Activated T-helper 1 cell treated with anti-CD3 and anti-CD28 coated beads, Interleukin-2, amount 50 U/mL, for 16 hours (primary cell): ENCODE data around the gene MYBPC2.
"Not testable (repeated sequence)": the region's sequence is repeated elsewhere in the genome, so short reads cannot be mapped to it uniquely, and the experiment has no call there.

Experiments
- DNase-seq, 2 donors: peaks; one replicate each; pipeline ENCODE4 v3.0.0-alpha.2; 2020; ENCODE audit warnings: low read depth in 1 of 2, low spot score in 1 of 2

The MYBPC2 gene

DNA sequence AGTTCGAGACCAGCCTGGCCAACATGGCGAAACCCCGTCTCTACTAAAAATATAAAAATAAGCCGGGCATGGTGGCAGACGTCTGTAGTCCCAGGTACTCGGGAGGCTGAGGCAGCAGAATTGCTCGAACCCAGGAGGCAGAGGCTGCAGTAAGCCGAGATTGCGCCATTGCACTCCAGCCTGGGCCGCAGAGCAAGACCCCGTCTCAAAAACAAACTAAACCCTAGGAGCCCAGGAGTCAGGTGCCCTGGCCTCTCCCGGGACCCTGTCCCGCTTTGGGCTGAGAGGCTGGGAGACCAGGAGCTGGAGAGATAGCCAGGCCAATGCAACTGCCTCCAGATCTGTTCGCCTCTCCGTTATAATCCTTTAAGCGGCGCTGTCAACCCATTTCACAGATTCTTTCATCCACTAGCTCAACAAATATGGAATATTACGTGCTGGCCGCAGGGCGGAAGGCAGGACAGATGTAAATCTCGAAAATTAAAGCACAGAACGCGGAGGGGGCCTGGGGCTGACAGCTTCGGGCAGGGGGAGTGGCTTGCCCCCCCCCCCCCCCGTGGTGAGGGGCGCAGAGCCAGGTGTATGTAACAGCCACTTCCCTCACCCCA, 5.3 kb upstream of the MYBPC2 start:
- DNase-seq, result no peak

DNA sequence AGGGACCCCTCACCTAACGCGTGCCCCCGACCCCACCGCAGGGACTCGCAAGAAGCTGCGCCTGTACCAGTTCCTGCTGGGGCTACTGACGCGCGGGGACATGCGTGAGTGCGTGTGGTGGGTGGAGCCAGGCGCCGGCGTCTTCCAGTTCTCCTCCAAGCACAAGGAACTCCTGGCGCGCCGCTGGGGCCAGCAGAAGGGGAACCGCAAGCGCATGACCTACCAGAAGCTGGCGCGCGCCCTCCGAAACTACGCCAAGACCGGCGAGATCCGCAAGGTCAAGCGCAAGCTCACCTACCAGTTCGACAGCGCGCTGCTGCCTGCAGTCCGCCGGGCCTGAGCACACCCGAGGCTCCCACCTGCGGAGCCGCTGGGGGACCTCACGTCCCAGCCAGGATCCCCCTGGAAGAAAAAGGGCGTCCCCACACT, 4.7 kb upstream of the MYBPC2 start:
- DNase-seq, result no peak

- no peak for DNase-seq
Observed at GRCh38 chr19:50428772-50429463, 3.8 kb upstream of the MYBPC2 start.

GRCh38 chr19:50430888-50431342, 1.8 kb upstream of the MYBPC2 start:
- DNase-seq, result no peak

DNA sequence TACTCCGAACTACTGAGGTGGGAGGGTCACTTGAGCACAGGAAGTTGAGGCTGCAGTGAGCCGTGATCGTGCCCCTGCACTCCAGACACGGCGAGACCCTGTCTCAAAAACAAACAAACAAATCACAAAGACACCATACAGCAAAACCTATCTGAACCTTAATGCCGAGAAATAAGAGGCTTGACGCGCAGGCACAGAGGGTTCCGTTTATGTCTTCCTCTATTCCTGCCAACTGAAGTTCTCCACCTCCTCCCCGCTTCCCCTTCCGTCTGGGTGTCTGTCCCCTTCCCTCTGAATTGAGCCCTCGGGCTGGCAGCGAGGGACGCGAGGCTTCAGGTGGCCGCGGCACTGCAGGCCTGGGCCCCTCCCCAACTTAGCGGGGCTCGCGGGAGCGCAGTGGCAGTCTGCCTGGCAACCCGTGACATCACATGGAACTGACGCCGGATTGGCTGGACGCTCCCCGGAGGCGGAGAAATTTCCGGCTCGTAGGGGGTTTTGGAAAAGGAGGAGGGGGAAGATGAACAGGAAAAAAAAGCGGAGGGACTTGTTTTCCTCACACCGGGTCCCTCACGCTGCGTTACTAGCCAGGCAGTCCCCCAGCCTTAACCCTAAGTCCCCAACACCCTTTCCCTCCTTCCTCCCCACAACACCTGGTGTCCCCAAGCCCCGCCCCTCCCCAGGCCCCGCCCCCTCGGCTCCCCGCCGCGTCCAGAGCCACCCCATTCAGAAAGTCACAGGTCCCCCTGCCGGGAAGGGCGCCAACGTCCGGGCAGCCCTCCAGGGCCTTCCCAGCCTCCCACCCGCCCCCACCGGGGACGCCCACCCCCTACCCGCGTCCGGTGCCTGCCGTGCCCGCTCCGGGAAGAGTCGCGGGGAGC, 1.1 kb upstream of the MYBPC2 start:
- peak; percentile 78 to 79 for DNase-seq

GRCh38 chr19:50433201-50434180, 799 bp downstream of the MYBPC2 start:
- DNase-seq, result no peak

- DNase-seq, result no peak
Observed at GRCh38 chr19:50434525-50434924, 1.8 kb downstream of the MYBPC2 start.

- no peak for DNase-seq
Observed at GRCh38 chr19:50435221-50435620, 2.5 kb downstream of the MYBPC2 start.

GRCh38 chr19:50435627-50436026, 2.9 kb downstream of the MYBPC2 start:
- no peak for DNase-seq

- no peak for DNase-seq
Observed at GRCh38 chr19:50437862-50438449, 5.3 kb downstream of the MYBPC2 start.

DNA sequence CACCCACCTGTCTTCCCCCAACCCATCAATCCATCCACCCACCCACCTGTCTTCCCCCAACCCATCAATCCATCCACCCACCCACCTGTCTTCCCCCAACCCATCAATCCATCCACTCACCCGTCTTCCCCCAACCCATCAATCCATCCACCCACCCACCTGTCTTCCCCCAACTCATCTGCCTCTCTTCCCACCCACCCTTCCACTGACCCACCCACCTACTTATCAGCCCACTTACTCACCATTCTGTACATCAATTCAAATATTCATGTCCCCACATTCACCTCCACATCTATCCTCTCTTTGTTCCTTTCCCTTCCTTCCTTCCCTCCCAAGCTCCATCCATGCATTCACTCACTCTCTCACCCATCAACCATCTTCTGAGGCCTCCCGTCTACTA, 6.4 kb downstream of the MYBPC2 start:
- not testable (repeated sequence) for DNase-seq

GRCh38 chr19:50444059-50444458, 11.4 kb downstream of the MYBPC2 start:
- no peak for DNase-seq

- DNase-seq, result no peak
Observed at GRCh38 chr19:50447053-50447452, 14.4 kb downstream of the MYBPC2 start.

DNA sequence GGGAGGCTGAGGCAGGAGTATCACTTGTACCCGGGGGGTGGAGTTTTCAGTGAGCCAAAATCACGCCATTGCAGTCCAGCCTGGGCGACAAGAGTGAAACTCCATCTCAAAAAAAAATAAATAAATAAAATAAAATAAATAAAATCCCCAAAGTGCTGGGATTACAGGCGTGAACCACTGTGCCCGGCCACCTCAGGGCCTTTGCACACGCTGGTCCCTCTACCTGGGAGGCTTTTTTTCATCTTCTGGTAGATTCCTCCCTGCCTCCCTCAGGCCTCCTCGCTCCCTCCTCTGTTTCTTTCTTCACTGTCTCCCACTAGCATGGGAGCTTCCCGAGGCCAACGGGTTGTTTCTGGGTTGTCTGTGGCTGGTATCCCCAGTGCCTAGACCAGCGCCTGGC, 15.1 kb downstream of the MYBPC2 start:
- no peak for DNase-seq

DNA sequence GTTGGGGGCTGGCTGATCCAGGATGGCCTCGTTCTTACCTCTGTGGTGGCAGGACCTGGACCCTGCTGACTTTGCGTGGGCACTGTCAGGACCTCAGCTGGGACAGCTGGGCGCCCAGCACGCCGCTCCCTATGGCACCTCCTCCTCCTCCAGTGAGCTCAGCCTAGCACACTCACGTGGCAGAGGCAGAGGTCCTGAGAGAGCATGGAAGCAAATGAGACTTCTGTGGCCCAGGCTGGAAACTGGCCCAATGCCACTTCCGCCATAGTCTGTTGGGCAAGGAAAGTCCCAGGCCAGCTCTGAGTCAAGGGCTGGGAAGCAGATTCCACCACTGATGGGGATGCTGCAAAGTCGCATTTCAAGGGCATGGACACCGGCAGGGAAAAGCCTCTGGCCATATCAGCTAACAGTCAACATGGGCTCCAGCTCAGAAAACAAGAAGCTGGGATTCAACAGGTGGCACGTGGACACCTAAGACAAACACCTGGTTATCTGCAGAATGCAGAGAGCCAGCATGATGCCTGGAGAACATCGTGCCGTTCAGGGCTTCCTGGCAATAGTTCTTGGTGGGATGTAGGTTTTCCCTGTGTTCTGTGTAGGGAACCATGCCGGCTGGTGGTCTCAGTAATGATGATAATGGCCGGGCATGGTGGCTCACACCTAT, 16.7 kb downstream of the MYBPC2 start:
- DNase-seq, result no peak

DNA sequence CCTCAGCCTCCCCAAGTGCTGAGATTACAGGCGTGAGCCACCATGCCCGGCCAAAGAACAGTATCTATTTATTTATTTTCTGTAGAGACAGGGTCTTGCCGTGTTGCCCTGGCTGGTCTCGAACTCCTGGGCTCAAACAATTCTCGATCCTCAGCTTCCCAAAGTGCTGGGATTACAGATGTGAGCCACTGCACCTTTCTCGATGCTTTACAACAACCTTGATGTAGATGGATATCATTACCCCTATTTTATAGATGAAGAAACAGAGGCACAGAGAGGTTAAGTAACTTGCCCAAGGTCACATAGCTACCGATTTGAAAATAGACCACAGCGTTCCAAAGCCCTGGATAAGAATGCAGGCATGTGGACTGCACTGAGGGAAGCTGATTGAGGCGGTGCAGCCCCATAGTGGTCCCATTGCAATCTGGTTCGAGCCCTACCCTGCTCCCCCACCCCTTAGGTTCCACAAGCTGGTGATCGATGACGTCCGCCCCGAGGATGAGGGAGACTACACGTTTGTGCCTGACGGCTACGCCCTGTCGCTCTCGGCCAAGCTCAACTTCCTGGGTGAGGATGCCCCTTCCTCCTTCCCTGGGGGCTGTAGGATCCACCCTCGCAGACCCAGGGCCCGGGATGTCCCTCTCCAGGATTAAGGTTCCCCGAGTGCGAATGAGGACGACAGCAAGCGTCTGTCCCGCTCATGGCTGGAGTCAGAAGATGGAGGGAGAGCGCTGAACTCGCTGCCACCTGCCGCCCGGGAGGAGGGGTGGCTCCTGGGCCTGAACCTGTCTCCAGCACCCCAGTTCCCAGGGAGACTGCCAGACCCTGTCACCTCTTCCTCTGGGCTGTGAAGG, 17.9 kb downstream of the MYBPC2 start:
- no peak for DNase-seq

- no peak for DNase-seq
Observed at GRCh38 chr19:50451223-50451534, 18.5 kb downstream of the MYBPC2 start.

DNA sequence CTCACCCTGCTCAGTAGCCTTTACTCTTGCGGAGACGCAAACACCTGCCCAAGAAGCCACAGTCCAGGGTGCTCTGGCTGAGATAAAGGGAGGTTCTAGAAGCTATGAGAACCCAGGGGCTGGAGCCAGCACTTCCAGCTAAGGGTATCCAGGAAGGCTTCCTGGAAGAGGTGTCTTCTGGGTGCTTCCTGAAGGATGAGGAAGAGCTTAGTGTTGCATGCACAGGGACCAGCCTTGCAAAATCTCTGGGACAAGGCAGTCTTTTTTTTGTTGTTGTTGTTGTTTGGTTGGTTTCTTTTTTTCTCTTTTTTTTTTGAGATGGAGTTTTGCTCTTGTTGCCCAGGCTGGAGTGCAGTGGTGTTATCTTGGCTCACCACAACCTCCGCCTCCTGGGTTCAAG, 20.6 kb downstream of the MYBPC2 start:
- no peak for DNase-seq

DNA sequence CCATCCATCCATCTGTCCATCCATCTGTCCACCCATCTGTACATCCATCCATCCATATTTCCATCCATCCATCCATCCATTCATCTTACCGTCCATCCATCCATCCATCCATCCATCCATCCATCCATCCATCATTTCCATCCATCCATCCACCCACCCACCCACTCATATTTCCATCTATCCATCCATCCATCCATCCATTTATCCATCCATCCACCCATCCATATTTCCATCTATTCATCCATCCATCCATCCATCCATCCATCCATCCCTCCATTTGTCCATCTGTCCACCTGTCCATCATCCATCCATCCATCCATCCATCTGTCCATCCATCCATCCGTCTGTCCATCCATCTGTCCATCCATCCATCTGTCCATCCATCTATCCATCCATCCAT, 23.3 kb downstream of the MYBPC2 start:
- DNase-seq, result no peak
